ENCODE results near the gene FOXD4L4. TPM values are rescaled to one million over a fixed set of nuclear protein-coding genes. Genes with fewer than 3 reads are reported as not detected.
"Not testable (repeated sequence)": the region's sequence is repeated elsewhere in the genome, so short reads cannot be mapped to it uniquely, and the experiment has no call there.

Gene FOXD4L4
- total RNA-seq = under 0.01 TPM

- not testable (repeated sequence) for H3K4me3 ChIP-seq (ENCODE audit: low read length in 3 of 3); H3K27me3 ChIP-seq (ENCODE audit: control insufficient read depth in 3 of 3, insufficient read depth in 3 of 3, low read length in 3 of 3); H3K4me1 ChIP-seq (ENCODE audit: control insufficient read depth in 3 of 3, insufficient read depth in 3 of 3, low read length in 3 of 3); H3K27ac ChIP-seq (ENCODE audit: low read depth, low read length); H3K9ac ChIP-seq (ENCODE audit: low read depth in 1 of 3, low read length in 3 of 3); H3K36me3 ChIP-seq (ENCODE audit: control insufficient read depth in 3 of 3, insufficient read depth in 3 of 3, low read length in 3 of 3); H3K9me3 ChIP-seq (ENCODE audit: control insufficient read depth in 3 of 3, low read length in 3 of 3)
These were observed at the start of gene FOXD4L4 for GRCh38 chr9:65737096-65737564. FOXD4L4 (plus strand) TSS chr9:65737146; CDS start chr9:65737146, 0 bp downstream.

GRCh38 chr9:65703550-65703949 is 33.4 kb upstream of the FOXD4L4 start:
- not testable (repeated sequence) for H3K4me3 ChIP-seq (ENCODE audit: low read length in 3 of 3); H3K36me3 ChIP-seq (ENCODE audit: control insufficient read depth in 3 of 3, insufficient read depth in 3 of 3, low read length in 3 of 3); H3K27ac ChIP-seq (ENCODE audit: low read depth, low read length); H3K9ac ChIP-seq (ENCODE audit: low read depth in 1 of 3, low read length in 3 of 3); H3K9me3 ChIP-seq (ENCODE audit: control insufficient read depth in 3 of 3, low read length in 3 of 3); H3K27me3 ChIP-seq (ENCODE audit: control insufficient read depth in 3 of 3, insufficient read depth in 3 of 3, low read length in 3 of 3); H3K4me1 ChIP-seq (ENCODE audit: control insufficient read depth in 3 of 3, insufficient read depth in 3 of 3, low read length in 3 of 3)

- not testable (repeated sequence) for H3K4me3 ChIP-seq (ENCODE audit: low read length in 3 of 3); H3K9me3 ChIP-seq (ENCODE audit: control insufficient read depth in 3 of 3, low read length in 3 of 3); H3K27ac ChIP-seq (ENCODE audit: low read depth, low read length); H3K27me3 ChIP-seq (ENCODE audit: control insufficient read depth in 3 of 3, insufficient read depth in 3 of 3, low read length in 3 of 3); H3K36me3 ChIP-seq (ENCODE audit: control insufficient read depth in 3 of 3, insufficient read depth in 3 of 3, low read length in 3 of 3); H3K4me1 ChIP-seq (ENCODE audit: control insufficient read depth in 3 of 3, insufficient read depth in 3 of 3, low read length in 3 of 3); H3K9ac ChIP-seq (ENCODE audit: low read depth in 1 of 3, low read length in 3 of 3)
These were observed 22.5 kb upstream of the FOXD4L4 start for GRCh38 chr9:65714445-65714844.

- not testable (repeated sequence) for H3K36me3 ChIP-seq (ENCODE audit: control insufficient read depth in 3 of 3, insufficient read depth in 3 of 3, low read length in 3 of 3); H3K4me1 ChIP-seq (ENCODE audit: control insufficient read depth in 3 of 3, insufficient read depth in 3 of 3, low read length in 3 of 3); H3K9me3 ChIP-seq (ENCODE audit: control insufficient read depth in 3 of 3, low read length in 3 of 3); H3K4me3 ChIP-seq (ENCODE audit: low read length in 3 of 3); H3K27me3 ChIP-seq (ENCODE audit: control insufficient read depth in 3 of 3, insufficient read depth in 3 of 3, low read length in 3 of 3); H3K27ac ChIP-seq (ENCODE audit: low read depth, low read length); H3K9ac ChIP-seq (ENCODE audit: low read depth in 1 of 3, low read length in 3 of 3)
These were observed 1.2 kb downstream of the FOXD4L4 start for GRCh38 chr9:65738133-65738532.

Other genes with a start within 250 kb of the FOXD4L4 start
- 35.5 TPM for gene ZNG1E, start 61.2 kb upstream of the FOXD4L4 start, total RNA-seq

Data from skeletal muscle tissue (tissue), 4 donors.